OCI-LY1 (cell line): ENCODE results near the gene ZNF143.

Experiments used
- EZH2 ChIP-seq: fragments of 200-600 bp; sonication (generic), shearing (Covaris generic); IDR thresholded peaks from 2 replicates; pipeline ENCODE4 v1.8.0; 2017; ENCODE audit warnings: borderline replicate concordance, mixed run types, mild to moderate bottlenecking, antibody characterized with exemption, low read length, moderate library complexity, mixed read lengths
- TF ChIP-seq, protein P1 (sequence below): fragments of 200-600 bp; sonication (generic), shearing (Covaris generic); IDR thresholded peaks from 2 replicates; pipeline ENCODE4 v1.5.1; 2017; ENCODE audit warnings: mild to moderate bottlenecking, antibody characterized with exemption, low read length, moderate library complexity, mixed read lengths

DNA sequence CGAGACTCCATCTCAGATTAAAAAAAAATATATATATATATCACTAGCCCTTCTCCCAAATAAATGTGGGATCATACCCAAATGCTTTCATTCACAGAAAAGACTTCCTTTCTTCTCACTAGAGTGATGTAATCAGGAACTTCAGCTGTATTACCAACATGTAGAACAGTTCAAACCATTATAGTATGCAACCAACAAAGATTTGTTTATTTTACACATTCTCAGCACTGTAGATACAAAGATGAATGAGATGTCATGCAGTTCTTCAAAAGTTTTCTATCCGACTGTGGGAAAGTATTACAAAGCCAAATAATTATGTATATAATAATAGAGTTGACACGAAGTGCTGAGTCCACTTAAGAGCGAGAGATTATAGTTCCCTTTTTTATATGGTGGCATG is 22.2 kb upstream of the ZNF143 start:
- no peak for TF ChIP-seq EZH2
- TF ChIP-seq, protein P1, sequence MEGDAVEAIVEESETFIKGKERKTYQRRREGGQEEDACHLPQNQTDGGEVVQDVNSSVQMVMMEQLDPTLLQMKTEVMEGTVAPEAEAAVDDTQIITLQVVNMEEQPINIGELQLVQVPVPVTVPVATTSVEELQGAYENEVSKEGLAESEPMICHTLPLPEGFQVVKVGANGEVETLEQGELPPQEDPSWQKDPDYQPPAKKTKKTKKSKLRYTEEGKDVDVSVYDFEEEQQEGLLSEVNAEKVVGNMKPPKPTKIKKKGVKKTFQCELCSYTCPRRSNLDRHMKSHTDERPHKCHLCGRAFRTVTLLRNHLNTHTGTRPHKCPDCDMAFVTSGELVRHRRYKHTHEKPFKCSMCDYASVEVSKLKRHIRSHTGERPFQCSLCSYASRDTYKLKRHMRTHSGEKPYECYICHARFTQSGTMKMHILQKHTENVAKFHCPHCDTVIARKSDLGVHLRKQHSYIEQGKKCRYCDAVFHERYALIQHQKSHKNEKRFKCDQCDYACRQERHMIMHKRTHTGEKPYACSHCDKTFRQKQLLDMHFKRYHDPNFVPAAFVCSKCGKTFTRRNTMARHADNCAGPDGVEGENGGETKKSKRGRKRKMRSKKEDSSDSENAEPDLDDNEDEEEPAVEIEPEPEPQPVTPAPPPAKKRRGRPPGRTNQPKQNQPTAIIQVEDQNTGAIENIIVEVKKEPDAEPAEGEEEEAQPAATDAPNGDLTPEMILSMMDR = no peak
